ENCODE results near the gene TEKT3.

The TEKT3 gene

GRCh38 chr17:15266325-15267125 is 74.9 kb downstream of the TEKT3 start:
- no peak for TF ChIP-seq ZNF175 (tag by site-specific recombination; IDR thresholded peaks at IDR 0.05)
- no peak for TF ChIP-seq ZNF211 (tag by site-specific recombination; IDR thresholded peaks at IDR 0.05; ENCODE audit: low read depth)
- no peak for TF ChIP-seq AEBP2 (tag by site-specific recombination; IDR thresholded peaks at IDR 0.05; ENCODE audit: borderline replicate concordance)
- TF ChIP-seq ZNF148 (tag by site-specific recombination; IDR thresholded peaks at IDR 0.05; ENCODE audit: borderline replicate concordance): no peak
- no peak for TF ChIP-seq ZNF184 (tag by site-specific recombination; IDR thresholded peaks at IDR 0.05)
- no peak for TF ChIP-seq ZNF791 (tag by site-specific recombination; IDR thresholded peaks at IDR 0.05)
- no peak for TF ChIP-seq EGR2 (tag by site-specific recombination; IDR thresholded peaks at IDR 0.05; ENCODE audit: low read depth)
- no peak for TF ChIP-seq ZNF18 (tag by site-specific recombination; IDR thresholded peaks at IDR 0.05)
- no peak for TF ChIP-seq ZNF221 (tag by site-specific recombination; IDR thresholded peaks at IDR 0.05; ENCODE audit: borderline replicate concordance)
- no peak for TF ChIP-seq ZNF518A (tag by site-specific recombination; conservative IDR thresholded peaks at IDR 0.05; ENCODE audit: low read depth)
- no peak for TF ChIP-seq ZNF677 (tag by site-specific recombination; IDR thresholded peaks at IDR 0.05)
- TF ChIP-seq ZNF366 (tag by site-specific recombination; conservative IDR thresholded peaks at IDR 0.05): no peak
- Histone ChIP-seq H3K27ac (ENCODE audit: extremely low read depth, low read depth, low read length) (no peak overlapping the region), H3K4me3 (ENCODE audit: low read depth, low read length) (no peak overlapping the region), H3K36me3 (ENCODE audit: control insufficient read depth in 2 of 2, insufficient read depth in 1 of 2, low read length in 2 of 2) (no peaks in the 10 kb centered on the region), H3K9me3 (ENCODE audit: control insufficient read depth, insufficient read depth, low read depth, low read length) (no peaks in the 10 kb centered on the region), H3K4me1 (ENCODE audit: control insufficient read depth, insufficient read depth, low read length) (peaks cover 4% of the 10 kb centered on the region)
- CTCF ChIA-PET: interaction anchor here (0.6 to 6.7 kb wide), 3 partner anchors 10 to 236 kb away, joined by 3 to 73 read pairs (median 3); no protein-coding TSS in a partner anchor
- POLR2A ChIA-PET: no interaction called here

- POLR2A ChIA-PET: no interaction called here
- Histone ChIP-seq H3K4me1 (ENCODE audit: control insufficient read depth, insufficient read depth, low read length) (peaks cover 7% of the 10 kb centered on the region), H3K27ac (ENCODE audit: extremely low read depth, low read depth, low read length) (no peak within 1 kb of the TSS), H3K9me3 (ENCODE audit: control insufficient read depth, insufficient read depth, low read depth, low read length) (no peaks in the 10 kb centered on the region), H3K4me3 (ENCODE audit: low read depth, low read length) (no peak within 1 kb of the TSS), H3K36me3 (ENCODE audit: control insufficient read depth in 2 of 2, insufficient read depth in 1 of 2, low read length in 2 of 2) (no peaks in the 10 kb centered on the region)
- CTCF ChIA-PET: interaction anchor here (6.7 kb wide), 1 partner anchor 238 kb away, joined by 73 read pairs; no protein-coding TSS in a partner anchor
- TF ChIP-seq ZNF48 (tag by site-specific recombination; IDR thresholded peaks at IDR 0.05): no peak
- TF ChIP-seq ZNF391 (tag by site-specific recombination; IDR thresholded peaks at IDR 0.05; ENCODE audit: borderline replicate concordance, low read depth): no peak
- no peak for TF ChIP-seq ZNF488 (tag by site-specific recombination; IDR thresholded peaks at IDR 0.05)
- no peak for TF ChIP-seq ZSCAN5A (tag by site-specific recombination; IDR thresholded peaks at IDR 0.05)
- TF ChIP-seq GLI4 (tag by site-specific recombination; IDR thresholded peaks at IDR 0.05): no peak
- no peak for TF ChIP-seq REPIN1 (tag by site-specific recombination; IDR thresholded peaks at IDR 0.05; ENCODE audit: low read depth)
Observed at GRCh38 chr17:15265131-15265530, 76.3 kb downstream of the TEKT3 start, which contains the start of gene PMP22. Gene PMP22, minus strand, starts transcription at chr17:15265326. Its CDS starts 4,599 bp downstream, at chr17:15260727.
